ENCODE measurements around the gene VANGL2. TPM values are rescaled to one million over a fixed set of nuclear protein-coding genes. Genes with fewer than 3 reads are reported as not detected.

Gene VANGL2
- total RNA-seq, 2 donors from 2014 or later: 3.4 to 8.1 TPM

DNA sequence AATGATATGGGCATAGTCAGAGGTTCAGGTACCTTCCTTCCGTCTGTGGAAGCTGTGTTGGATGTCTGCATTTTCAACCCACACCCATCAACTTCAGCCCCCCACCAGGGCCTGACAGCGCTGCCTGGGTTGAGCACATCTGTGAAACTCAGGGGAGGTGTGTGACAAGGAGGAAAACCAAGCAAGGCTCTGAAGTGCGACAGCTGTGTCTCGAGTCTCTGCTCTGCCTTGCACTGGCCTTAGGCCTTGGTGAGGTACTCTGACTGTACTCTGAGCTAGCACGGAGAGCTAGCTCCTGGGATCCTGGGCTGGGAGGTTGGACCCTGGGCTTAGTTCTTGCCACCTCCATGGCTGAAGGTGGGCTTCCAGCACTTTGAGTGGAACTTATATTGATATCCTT is 9.1 kb downstream of the VANGL2 start:
- peaks cover 0 to 19% of the 10 kb centered on the region in 2 donors for H3K4me1 ChIP-seq

DNA sequence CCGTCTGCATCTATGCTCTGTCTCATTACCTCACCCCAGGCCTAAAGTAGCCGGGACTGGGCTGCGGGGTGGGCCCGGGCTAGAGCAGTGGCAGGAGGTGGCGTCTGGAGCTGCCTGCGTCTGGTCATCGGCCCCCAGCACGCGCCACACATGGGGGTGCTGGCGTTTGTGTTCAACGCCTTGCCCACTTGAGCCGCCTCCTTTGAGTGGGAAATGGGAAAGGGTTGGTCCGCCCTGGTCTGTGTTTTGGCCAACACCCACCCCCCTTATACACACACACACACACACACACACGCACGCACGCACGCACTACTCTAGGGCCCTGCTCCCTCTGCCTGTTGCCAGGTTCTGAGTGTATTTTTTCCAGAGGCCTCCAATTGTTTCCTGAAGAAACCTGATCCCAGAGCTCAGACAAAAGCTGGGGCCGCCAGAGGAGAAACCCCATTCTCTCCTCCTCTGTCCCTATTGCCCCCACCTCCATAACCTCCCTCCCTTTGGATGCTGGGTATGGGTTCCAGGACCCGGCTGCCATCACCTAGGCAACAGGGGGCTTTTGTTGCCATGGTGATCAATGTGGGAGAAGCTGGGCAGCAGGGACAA is 10.1 kb downstream of the VANGL2 start:
- Histone ChIP-seq H3K4me1 (peaks cover 0 to 22% of the 10 kb centered on the region in 2 donors), H3K27me3 (no peaks in the 10 kb centered on the region), H3K36me3 (no peaks in the 10 kb centered on the region), H3K4me3 (no peak overlapping the region), H3K9me3 (no peaks in the 10 kb centered on the region), H3K27ac (peak overlapping the region; percentile 21 to 56)
- DNase-seq (ENCODE audit: low spot score): no peak
- TF ChIP-seq, protein P1, sequence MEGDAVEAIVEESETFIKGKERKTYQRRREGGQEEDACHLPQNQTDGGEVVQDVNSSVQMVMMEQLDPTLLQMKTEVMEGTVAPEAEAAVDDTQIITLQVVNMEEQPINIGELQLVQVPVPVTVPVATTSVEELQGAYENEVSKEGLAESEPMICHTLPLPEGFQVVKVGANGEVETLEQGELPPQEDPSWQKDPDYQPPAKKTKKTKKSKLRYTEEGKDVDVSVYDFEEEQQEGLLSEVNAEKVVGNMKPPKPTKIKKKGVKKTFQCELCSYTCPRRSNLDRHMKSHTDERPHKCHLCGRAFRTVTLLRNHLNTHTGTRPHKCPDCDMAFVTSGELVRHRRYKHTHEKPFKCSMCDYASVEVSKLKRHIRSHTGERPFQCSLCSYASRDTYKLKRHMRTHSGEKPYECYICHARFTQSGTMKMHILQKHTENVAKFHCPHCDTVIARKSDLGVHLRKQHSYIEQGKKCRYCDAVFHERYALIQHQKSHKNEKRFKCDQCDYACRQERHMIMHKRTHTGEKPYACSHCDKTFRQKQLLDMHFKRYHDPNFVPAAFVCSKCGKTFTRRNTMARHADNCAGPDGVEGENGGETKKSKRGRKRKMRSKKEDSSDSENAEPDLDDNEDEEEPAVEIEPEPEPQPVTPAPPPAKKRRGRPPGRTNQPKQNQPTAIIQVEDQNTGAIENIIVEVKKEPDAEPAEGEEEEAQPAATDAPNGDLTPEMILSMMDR (IDR thresholded peaks at IDR 0.05): no peak

More for the DNA sequence above, 9.1 kb downstream of the VANGL2 start:
- no peaks in the 10 kb centered on the region for H3K36me3 ChIP-seq
- no peaks in the 10 kb centered on the region for H3K27me3 ChIP-seq
- no peaks in the 10 kb centered on the region for H3K9me3 ChIP-seq
- H3K4me3 ChIP-seq: no peak overlapping the region
- DNase-seq (ENCODE audit: low spot score): no peak
- peak overlapping the region in 1 of 2 donors; percentile 21 for H3K27ac ChIP-seq
- TF ChIP-seq, protein P1 (IDR thresholded peaks at IDR 0.05): no peak

DNA sequence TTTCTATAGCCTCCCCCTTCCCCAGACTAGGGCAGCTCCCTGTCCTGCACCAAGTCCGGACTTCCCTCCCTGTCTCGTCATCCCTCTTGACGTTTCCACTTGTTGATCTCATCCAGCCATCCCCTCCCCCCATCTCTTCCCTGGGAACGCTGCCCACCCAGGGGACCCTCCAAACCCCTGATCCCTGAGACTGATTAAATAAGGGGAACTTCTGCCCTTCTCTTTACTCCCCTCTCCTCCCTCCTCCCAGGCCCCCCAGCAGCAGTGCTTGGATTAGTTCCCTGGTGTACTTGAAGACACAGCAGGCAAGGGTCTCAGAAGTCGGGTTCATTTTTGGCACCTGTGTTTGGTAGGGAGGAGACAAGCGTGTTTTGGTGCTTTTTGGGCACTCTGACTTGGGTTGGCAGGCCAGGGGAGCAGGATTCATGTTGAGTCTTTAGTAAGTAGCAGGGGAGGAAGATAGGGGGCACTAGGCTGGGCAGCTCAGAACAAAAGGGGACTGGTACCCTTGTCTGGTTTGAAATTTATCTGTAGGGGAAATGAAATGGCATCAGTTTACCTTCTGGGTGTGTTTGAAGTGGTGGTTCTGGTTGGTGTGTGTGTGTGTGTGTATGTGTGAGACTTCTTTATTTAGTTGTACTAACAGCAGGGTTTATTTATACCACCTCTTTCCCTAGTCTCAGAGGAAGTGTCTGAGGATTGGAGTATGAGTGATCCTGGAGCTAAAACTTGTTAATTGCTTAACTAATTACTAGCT is 11.1 kb downstream of the VANGL2 start:
- Histone ChIP-seq H3K27me3 (no peaks in the 10 kb centered on the region), H3K27ac (peak overlapping the region; percentile 21 to 56), H3K9me3 (no peaks in the 10 kb centered on the region), H3K4me3 (no peak overlapping the region), H3K4me1 (peaks cover 0 to 24% of the 10 kb centered on the region in 2 donors), H3K36me3 (no peaks in the 10 kb centered on the region)
- DNase-seq (ENCODE audit: low spot score): no peak
- TF ChIP-seq, protein P1 (IDR thresholded peaks at IDR 0.05): peak in 1 of 2 donors; percentile 19

DNA sequence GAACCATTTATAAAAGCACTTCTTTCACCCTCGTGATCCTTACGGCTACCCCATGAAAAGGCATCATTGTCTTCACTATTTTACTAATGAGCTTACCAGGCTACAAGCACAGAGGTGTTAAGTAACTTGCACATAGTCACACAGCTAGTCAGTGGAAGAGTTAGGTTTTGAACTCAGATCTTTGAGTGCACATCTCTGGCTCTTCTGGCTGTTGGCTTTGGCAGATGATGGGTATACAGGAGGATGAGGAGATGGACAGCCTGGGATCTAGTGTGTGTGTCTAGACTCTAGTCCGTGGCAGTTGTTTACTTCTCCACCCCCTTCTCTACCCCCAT is 11.6 kb downstream of the VANGL2 start:
- Histone ChIP-seq H3K4me1 (peaks cover 0 to 24% of the 10 kb centered on the region in 2 donors), H3K36me3 (no peaks in the 10 kb centered on the region), H3K27me3 (no peaks in the 10 kb centered on the region), H3K27ac (peak overlapping the region in 1 of 2 donors; percentile 56), H3K4me3 (no peak overlapping the region), H3K9me3 (no peaks in the 10 kb centered on the region)
- TF ChIP-seq, protein P1 (IDR thresholded peaks at IDR 0.05): no peak
- DNase-seq (ENCODE audit: low spot score): no peak

DNA sequence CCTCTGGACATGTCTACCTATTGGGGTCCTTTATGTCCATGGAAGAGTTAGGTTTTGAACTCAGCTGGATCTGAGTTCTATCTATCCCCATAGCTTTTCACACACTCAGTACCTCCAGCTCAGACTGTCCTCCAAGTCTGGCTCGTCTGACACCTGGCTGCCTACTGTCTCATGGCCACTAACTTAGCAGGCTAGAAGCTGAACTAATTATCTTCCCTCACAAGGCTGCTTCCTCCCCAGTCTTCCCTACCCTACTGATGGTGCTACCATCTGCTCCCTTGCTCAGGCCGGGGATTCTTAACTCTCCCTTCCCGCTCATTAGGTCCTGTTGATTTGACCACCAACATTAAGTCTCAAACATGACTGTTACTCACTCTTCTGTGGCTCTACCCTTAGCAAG is 13.4 kb downstream of the VANGL2 start:
- no peaks in the 10 kb centered on the region for H3K27me3 ChIP-seq
- no peaks in the 10 kb centered on the region for H3K36me3 ChIP-seq
- TF ChIP-seq, protein P1 (IDR thresholded peaks at IDR 0.05): no peak
- no peak overlapping the region for H3K4me3 ChIP-seq
- no peak for DNase-seq (ENCODE audit: low spot score)
- H3K4me1 ChIP-seq: peaks cover 0 to 24% of the 10 kb centered on the region in 2 donors
- H3K9me3 ChIP-seq: no peaks in the 10 kb centered on the region
- no peak overlapping the region for H3K27ac ChIP-seq

All from right atrium auricular region (tissue), 2 donors.